Osteocyte (in vitro differentiated cells): ENCODE results near the gene HNF1B. TPM values are rescaled to one million over a fixed set of nuclear protein-coding genes. Genes with fewer than 3 reads are reported as not detected.
A peak's percentile ranks its signal among the peaks of the same experiment; 100 is the strongest.

Experiments
- DNase-seq: peaks from one replicate; pipeline ENCODE4 v3.0.0; 2021; ENCODE audit warnings: mixed read lengths; ENCODE audit not compliant: unreplicated experiment; ENCODE audit errors: extremely low spot score
- H3K27ac Mint-ChIP-seq: one replicate; pipeline ENCODE4 v1.8.0; 2021; ENCODE audit warnings: mild to moderate bottlenecking, mixed read lengths; ENCODE audit not compliant: unreplicated experiment
- H3K27me3 Mint-ChIP-seq: one replicate; pipeline ENCODE4 v1.8.0; 2021; ENCODE audit warnings: mixed read lengths; ENCODE audit not compliant: unreplicated experiment
- H3K36me3 Mint-ChIP-seq: one replicate; pipeline ENCODE4 v1.8.0; 2021; ENCODE audit warnings: mixed read lengths; ENCODE audit not compliant: unreplicated experiment
- H3K4me1 Mint-ChIP-seq: one replicate; pipeline ENCODE4 v1.8.0; 2021; ENCODE audit warnings: mixed read lengths; ENCODE audit not compliant: unreplicated experiment
- H3K4me3 Mint-ChIP-seq: one replicate; pipeline ENCODE4 v1.8.0; 2021; ENCODE audit warnings: mild to moderate bottlenecking, moderate library complexity, mixed read lengths; ENCODE audit not compliant: unreplicated experiment
- H3K9me3 Mint-ChIP-seq: one replicate; pipeline ENCODE4 v1.8.0; 2021; ENCODE audit warnings: mixed read lengths; ENCODE audit not compliant: unreplicated experiment
- total RNA-seq: library from RNA; stranded (reverse); gene quantifications from 2 replicates; pipeline ENCODE4 v1.2.1, GENCODE V29; 2021
- TF ChIP-seq, protein P1 (sequence below): fragments of 200-600 bp; sonication (generic); IDR thresholded peaks from 2 replicates; pipeline ENCODE4 v1.5.0; 2021; ENCODE audit warnings: antibody characterized with exemption, mild to moderate bottlenecking, moderate library complexity

The HNF1B gene
- total RNA-seq, 1 donor from 2014 or later = 8.1 TPM

DNA sequence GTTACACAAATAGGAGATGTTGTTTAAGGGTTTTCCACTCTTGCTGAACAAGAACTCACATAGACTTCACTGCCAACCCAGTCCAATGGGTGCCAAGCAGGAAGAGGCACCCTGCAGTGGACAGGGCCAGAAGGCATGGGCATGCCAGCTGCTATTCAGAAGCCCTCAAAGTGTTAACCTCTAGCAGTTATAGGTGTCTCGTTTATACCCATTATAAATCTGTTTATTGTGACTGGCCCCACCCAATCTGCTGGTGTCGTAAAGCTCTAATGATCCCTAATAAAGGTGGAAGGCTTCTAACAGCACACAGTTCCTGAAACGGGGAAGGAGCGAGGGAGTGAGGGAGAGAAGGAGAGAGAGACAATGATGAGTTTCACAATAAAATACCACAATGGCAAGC is 23.9 kb downstream of the HNF1B start:
- Mint-ChIP-seq H3K27ac (peak overlapping the region; percentile 44), H3K4me3 (no peak overlapping the region), H3K9me3 (no peaks in the 10 kb centered on the region), H3K27me3 (no peaks in the 10 kb centered on the region), H3K4me1 (peaks cover 45% of the 10 kb centered on the region), H3K36me3 (peaks cover 2% of the 10 kb centered on the region)
- TF ChIP-seq, protein P1, sequence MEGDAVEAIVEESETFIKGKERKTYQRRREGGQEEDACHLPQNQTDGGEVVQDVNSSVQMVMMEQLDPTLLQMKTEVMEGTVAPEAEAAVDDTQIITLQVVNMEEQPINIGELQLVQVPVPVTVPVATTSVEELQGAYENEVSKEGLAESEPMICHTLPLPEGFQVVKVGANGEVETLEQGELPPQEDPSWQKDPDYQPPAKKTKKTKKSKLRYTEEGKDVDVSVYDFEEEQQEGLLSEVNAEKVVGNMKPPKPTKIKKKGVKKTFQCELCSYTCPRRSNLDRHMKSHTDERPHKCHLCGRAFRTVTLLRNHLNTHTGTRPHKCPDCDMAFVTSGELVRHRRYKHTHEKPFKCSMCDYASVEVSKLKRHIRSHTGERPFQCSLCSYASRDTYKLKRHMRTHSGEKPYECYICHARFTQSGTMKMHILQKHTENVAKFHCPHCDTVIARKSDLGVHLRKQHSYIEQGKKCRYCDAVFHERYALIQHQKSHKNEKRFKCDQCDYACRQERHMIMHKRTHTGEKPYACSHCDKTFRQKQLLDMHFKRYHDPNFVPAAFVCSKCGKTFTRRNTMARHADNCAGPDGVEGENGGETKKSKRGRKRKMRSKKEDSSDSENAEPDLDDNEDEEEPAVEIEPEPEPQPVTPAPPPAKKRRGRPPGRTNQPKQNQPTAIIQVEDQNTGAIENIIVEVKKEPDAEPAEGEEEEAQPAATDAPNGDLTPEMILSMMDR = no peak
- DNase-seq = no peak

DNA sequence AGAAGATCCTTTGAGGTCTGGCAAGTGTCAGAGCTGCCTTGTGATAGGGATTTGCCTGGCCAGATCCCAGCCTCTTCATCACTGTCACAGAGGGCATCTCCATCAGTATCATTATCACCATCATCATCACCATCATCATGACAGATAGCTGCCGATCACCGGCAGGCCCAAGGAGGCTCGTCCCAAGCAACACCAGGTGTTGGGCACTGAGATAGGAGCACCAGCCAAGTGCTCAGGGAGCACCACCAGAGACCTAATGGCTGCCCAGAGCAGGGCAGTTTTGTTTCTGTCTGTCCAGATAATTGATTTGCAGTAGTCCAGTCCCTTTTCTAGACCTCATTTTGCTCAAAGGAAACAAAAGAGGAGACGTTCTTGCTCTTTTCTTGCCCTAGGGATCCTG is 25.0 kb downstream of the HNF1B start:
- TF ChIP-seq, protein P1 = no peak
- peaks cover 2% of the 10 kb centered on the region for H3K36me3 Mint-ChIP-seq
- peaks cover 56% of the 10 kb centered on the region for H3K4me1 Mint-ChIP-seq
- no peaks in the 10 kb centered on the region for H3K9me3 Mint-ChIP-seq
- H3K27ac Mint-ChIP-seq = no peak overlapping the region
- no peak for DNase-seq
- no peaks in the 10 kb centered on the region for H3K27me3 Mint-ChIP-seq
- no peak overlapping the region for H3K4me3 Mint-ChIP-seq

DNA sequence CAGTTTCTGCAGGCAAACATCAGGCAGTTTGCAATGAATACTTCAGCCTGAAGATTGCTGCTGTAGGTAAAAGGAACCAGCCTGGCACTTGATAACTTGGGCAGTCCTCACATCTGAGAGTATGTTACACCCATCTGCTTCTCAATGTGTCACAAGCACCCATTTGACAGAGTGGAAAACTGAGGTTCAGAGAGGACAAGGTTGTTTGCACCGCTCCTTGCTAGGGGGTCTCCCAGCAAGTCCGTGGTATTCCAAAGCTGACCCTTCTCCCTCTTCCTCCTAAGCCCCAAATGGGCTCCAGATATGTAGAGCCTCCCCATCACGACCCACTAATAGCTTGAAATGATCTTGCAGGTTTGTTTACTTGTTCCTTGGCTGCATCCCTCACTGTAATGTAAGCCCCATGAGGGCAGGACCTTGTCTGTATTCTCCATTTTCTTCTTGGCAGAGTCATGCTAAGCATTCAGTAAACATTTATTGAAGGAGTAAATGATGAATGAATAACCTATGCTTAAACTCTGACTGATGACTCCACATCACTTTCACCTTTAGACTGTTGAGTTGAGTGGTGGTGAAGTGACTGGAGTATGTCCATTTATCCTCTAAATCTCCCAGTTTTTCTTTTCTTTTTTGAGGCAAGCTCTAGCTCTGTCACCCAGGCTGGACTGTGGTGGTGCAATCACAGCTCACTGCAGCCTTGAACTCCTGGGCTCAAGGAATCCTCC is 26.4 kb downstream of the HNF1B start:
- H3K4me1 Mint-ChIP-seq = peaks cover 59% of the 10 kb centered on the region
- no peaks in the 10 kb centered on the region for H3K9me3 Mint-ChIP-seq
- peak overlapping the region; percentile 97 for H3K27ac Mint-ChIP-seq
- peaks cover 2% of the 10 kb centered on the region for H3K36me3 Mint-ChIP-seq
- TF ChIP-seq, protein P1 = no peak
- H3K4me3 Mint-ChIP-seq = no peak overlapping the region
- H3K27me3 Mint-ChIP-seq = no peaks in the 10 kb centered on the region
- no peak for DNase-seq

DNA sequence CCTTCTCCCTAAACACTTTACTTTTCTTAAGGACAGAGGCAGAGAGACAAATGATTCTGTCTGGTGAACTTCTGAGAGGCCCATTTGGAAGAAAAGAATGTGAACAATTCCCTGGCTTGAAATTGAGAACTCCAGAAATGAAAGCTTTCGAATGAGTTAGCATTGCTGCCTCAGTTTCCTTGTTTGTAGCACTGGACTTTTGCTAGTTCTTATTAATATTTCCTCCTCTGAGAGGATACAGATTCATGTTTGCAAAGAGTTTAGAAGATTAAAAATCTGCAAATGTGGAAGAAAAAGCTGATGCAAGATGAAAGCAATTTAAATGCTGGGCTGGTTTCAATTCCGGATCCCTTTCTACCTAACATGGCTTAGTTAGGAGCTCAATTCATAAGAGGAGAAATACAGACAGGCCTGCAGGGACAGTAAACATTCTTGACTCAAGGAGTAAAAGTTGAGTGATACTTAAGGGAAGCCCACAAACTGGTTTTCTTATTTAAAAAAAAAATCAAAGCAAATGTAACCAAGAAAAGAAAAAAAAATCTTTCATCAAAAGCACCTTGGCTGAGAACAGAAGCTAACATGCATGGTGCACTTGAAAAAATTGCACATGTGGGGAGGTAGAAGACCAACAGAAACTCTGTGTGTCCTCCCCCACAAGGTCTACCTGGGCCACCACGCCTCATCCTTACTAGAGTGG is 27.1 kb downstream of the HNF1B start:
- H3K9me3 Mint-ChIP-seq = no peaks in the 10 kb centered on the region
- peak overlapping the region; percentile 52 for H3K4me3 Mint-ChIP-seq
- DNase-seq = no peak
- peak overlapping the region; percentile 97 for H3K27ac Mint-ChIP-seq
- TF ChIP-seq, protein P1 = no peak
- no peaks in the 10 kb centered on the region for H3K27me3 Mint-ChIP-seq
- peaks cover 59% of the 10 kb centered on the region for H3K4me1 Mint-ChIP-seq
- H3K36me3 Mint-ChIP-seq = peaks cover 2% of the 10 kb centered on the region

DNA sequence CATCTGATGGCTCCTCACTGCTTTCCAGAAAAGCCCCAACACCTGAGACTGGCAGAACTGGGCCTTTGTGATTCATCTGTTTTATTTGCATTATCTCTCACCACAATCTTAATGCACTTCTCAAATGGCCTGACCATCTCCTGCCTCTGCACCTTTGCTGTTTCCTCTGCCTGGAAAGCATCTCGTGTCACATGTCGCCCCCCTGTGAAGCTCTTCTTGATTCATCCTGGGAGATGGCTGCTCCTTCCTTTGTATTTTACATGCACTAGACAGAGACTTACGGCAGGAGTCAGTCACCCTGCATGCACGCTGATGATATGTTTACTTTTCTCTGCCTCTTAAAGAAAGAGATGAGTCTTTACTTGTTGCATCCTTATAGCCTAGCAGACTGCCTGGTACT is 30.0 kb downstream of the HNF1B start:
- no peaks in the 10 kb centered on the region for H3K27me3 Mint-ChIP-seq
- H3K27ac Mint-ChIP-seq = peak overlapping the region; percentile 55
- no peak for DNase-seq
- H3K4me3 Mint-ChIP-seq = no peak overlapping the region
- no peaks in the 10 kb centered on the region for H3K36me3 Mint-ChIP-seq
- no peaks in the 10 kb centered on the region for H3K9me3 Mint-ChIP-seq
- TF ChIP-seq, protein P1 = peak; percentile 41
- peaks cover 55% of the 10 kb centered on the region for H3K4me1 Mint-ChIP-seq
